Measurements from ENCODE around the gene PUSL1. TPM values are rescaled to one million over a fixed set of nuclear protein-coding genes. Genes with fewer than 3 reads are reported as not detected.

The PUSL1 gene
- total and polyA plus RNA-seq, 2 of the 13 experiments (the other 11 are each of a cell fraction or from before 2014, with no cell fraction given) = 8.3 to 22.2 TPM

DNA sequence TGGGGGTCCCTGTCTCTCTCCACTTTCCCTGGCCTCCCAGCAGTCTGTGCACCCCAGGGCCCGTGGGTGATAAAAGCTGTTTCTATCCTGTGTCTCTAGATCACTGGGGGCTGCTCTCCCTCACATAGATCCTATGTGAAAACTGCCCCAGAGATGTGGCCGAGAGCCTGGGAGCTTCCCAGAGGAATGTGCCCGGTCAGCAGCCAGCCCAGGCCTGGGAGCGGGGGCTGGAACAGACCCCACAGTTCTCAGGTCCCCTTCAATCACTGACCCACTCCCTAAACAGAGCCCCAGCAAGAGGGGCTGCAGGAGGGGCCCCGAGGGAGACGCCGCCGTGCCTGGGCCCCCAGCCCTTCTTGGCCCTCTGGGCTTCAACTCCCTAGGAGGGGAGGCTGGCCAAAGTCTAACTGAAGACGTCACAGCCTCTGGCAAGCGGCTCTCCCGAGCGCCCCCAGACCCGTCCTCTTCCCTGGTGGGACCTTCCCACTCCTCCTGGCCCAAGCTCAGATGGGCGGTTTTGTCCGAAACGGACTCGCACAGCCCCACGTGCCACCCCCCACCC, 49.6 kb downstream of the PUSL1 start (continued):
- TF ChIP-seq ZNF567 (CRISPR knock-in tag; IDR thresholded peaks at IDR 0.05; ENCODE audit: borderline replicate concordance) (no peak), MBNL3 (CRISPR knock-in tag; conservative IDR thresholded peaks at IDR 0.05) (no peak), CENPT (CRISPR knock-in tag; IDR thresholded peaks at IDR 0.05; ENCODE audit: low read depth) (no peak), TCF7 (IDR thresholded peaks at IDR 0.05; ENCODE audit: low read depth) (no peak), KLF9 (CRISPR knock-in tag; IDR thresholded peaks at IDR 0.05; ENCODE audit: low read depth) (no peak), ZNF12 (CRISPR knock-in tag; IDR thresholded peaks at IDR 0.05) (no peak), ZNF598 (CRISPR knock-in tag; IDR thresholded peaks at IDR 0.05; ENCODE audit: borderline replicate concordance) (no peak), ZNF816 (CRISPR knock-in tag; IDR thresholded peaks at IDR 0.05; ENCODE audit: borderline replicate concordance) (no peak), PAF1 (CRISPR knock-in tag; IDR thresholded peaks at IDR 0.05) (no peak), TCF7L2 (IDR thresholded peaks at IDR 0.05; ENCODE audit: low read depth, low read length) (no peak), CHCHD3 (CRISPR knock-in tag; IDR thresholded peaks at IDR 0.05) (no peak), ZNF776 (CRISPR knock-in tag; IDR thresholded peaks at IDR 0.05) (no peak), PPARG (CRISPR knock-in tag; conservative IDR thresholded peaks at IDR 0.05) (no peak), KLF11 (CRISPR knock-in tag; IDR thresholded peaks at IDR 0.05) (no peak), FOXJ3 (CRISPR knock-in tag; IDR thresholded peaks at IDR 0.05; ENCODE audit: borderline replicate concordance) (no peak), ZEB1 (IDR thresholded peaks at IDR 0.05; ENCODE audit: insufficient replicate concordance, low read depth) (no peak), CBX2 (IDR thresholded peaks at IDR 0.05; ENCODE audit: low read depth, low read length) (no peak), CBX2 (CRISPR knock-in tag; IDR thresholded peaks at IDR 0.05; ENCODE audit: low read depth) (no peak), PAWR (CRISPR knock-in tag; IDR thresholded peaks at IDR 0.05; ENCODE audit: borderline replicate concordance) (no peak), ZNF367 (CRISPR knock-in tag; IDR thresholded peaks at IDR 0.05; ENCODE audit: borderline replicate concordance) (no peak), ZNF256 (CRISPR knock-in tag; conservative IDR thresholded peaks at IDR 0.05) (no peak), ZFY (CRISPR knock-in tag; IDR thresholded peaks at IDR 0.05) (no peak), REPIN1 (CRISPR knock-in tag; IDR thresholded peaks at IDR 0.05; ENCODE audit: borderline replicate concordance, low read depth) (no peak)
- TF ChIP-seq, protein P1, sequence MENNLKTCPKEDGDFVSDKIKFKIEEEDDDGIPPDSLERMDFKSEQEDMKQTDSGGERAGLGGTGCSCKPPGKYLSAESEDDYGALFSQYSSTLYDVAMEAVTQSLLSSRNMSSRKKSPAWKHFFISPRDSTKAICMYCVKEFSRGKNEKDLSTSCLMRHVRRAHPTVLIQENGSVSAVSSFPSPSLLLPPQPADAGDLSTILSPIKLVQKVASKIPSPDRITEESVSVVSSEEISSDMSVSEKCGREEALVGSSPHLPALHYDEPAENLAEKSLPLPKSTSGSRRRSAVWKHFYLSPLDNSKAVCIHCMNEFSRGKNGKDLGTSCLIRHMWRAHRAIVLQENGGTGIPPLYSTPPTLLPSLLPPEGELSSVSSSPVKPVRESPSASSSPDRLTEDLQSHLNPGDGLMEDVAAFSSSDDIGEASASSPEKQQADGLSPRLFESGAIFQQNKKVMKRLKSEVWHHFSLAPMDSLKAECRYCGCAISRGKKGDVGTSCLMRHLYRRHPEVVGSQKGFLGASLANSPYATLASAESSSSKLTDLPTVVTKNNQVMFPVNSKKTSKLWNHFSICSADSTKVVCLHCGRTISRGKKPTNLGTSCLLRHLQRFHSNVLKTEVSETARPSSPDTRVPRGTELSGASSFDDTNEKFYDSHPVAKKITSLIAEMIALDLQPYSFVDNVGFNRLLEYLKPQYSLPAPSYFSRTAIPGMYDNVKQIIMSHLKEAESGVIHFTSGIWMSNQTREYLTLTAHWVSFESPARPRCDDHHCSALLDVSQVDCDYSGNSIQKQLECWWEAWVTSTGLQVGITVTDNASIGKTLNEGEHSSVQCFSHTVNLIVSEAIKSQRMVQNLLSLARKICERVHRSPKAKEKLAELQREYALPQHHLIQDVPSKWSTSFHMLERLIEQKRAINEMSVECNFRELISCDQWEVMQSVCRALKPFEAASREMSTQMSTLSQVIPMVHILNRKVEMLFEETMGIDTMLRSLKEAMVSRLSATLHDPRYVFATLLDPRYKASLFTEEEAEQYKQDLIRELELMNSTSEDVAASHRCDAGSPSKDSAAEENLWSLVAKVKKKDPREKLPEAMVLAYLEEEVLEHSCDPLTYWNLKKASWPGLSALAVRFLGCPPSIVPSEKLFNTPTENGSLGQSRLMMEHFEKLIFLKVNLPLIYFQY (CRISPR knock-in tag; IDR thresholded peaks at IDR 0.05; ENCODE audit: borderline replicate concordance) = no peak
- TF ChIP-seq, protein P2, sequence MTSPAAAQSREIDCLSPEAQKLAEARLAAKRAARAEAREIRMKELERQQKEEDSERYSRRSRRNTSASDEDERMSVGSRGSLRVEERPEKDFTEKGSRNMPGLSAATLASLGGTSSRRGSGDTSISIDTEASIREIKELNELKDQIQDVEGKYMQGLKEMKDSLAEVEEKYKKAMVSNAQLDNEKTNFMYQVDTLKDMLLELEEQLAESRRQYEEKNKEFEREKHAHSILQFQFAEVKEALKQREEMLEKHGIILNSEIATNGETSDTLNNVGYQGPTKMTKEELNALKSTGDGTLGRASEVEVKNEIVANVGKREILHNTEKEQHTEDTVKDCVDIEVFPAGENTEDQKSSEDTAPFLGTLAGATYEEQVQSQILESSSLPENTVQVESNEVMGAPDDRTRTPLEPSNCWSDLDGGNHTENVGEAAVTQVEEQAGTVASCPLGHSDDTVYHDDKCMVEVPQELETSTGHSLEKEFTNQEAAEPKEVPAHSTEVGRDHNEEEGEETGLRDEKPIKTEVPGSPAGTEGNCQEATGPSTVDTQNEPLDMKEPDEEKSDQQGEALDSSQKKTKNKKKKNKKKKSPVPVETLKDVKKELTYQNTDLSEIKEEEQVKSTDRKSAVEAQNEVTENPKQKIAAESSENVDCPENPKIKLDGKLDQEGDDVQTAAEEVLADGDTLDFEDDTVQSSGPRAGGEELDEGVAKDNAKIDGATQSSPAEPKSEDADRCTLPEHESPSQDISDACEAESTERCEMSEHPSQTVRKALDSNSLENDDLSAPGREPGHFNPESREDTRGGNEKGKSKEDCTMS (CRISPR knock-in tag; conservative IDR thresholded peaks at IDR 0.05) = no peak
- TF ChIP-seq, protein P3, sequence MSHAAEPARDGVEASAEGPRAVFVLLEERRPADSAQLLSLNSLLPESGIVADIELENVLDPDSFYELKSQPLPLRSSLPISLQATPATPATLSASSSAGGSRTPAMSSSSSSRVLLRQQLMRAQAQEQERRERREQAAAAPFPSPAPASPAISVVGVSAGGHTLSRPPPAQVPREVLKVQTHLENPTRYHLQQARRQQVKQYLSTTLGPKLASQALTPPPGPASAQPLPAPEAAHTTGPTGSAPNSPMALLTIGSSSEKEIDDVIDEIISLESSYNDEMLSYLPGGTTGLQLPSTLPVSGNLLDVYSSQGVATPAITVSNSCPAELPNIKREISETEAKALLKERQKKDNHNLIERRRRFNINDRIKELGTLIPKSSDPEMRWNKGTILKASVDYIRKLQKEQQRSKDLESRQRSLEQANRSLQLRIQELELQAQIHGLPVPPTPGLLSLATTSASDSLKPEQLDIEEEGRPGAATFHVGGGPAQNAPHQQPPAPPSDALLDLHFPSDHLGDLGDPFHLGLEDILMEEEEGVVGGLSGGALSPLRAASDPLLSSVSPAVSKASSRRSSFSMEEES (CRISPR knock-in tag; IDR thresholded peaks at IDR 0.05) = no peak

Data from HepG2 (cell line).